Measurements from ENCODE around the gene ABLIM3.

ABLIM3 gene

DNA sequence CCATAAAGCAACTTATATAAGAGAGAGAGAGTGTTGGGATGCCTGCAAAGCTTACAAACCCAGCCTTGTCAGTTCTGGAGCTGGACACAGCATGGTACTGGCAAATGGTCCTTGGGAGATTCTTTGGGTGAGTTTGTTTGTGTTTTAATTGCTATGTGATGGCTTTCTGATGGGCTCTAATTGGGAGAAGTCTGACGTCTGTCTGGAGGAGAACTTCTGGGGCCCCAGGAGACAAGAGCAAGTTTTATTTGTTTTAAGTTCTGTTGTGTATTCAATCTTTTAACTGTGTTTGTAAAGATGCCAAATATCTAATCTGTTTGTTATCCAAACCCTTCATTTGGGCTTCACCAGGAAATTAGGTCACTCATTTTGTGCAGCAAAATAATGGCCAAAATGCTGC is 80.0 kb downstream of the ABLIM3 start:
- DNase-seq = no peak

- DNase-seq = no peak
Measured at GRCh38 chr5:149221731-149222342, 80.5 kb downstream of the ABLIM3 start.

- DNase-seq = no peak
Measured at GRCh38 chr5:149223081-149223848, 82.0 kb downstream of the ABLIM3 start.

GRCh38 chr5:149224282-149224681 is 83.0 kb downstream of the ABLIM3 start:
- no peak for DNase-seq

GRCh38 chr5:149227168-149227826 is 86.0 kb downstream of the ABLIM3 start:
- no peak for DNase-seq

DNA sequence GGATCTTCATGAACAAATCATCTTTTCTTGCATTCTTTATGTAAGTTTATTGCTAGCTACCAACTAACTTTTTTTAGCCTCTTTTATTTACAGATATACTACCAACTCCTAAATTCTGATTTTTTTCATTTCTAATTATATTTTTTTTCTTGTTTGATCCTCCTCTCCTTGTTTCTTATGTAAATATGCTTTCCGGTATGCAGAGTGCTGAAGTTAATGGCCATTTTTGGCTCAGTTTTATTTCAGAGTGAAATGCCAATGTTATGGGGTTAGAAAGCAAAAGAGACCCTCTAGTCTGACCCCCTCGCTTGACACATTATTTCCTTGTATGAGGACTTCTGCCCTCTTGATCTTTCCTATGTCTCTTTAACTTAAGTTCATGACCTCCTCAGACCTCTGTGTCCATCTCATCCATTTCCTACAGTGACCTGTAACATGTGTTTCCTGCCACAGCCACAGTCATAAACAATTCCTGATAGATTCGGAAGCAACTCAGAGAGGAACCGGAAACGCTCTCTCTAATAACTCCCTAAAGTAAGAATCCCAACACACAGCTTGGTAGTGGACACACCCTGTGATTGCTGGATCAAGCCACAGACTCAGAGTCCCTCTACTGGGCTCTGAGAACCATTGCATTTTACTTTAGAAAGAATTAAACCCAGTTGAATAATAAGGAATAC is 87.5 kb downstream of the ABLIM3 start:
- no peak for DNase-seq

DNA sequence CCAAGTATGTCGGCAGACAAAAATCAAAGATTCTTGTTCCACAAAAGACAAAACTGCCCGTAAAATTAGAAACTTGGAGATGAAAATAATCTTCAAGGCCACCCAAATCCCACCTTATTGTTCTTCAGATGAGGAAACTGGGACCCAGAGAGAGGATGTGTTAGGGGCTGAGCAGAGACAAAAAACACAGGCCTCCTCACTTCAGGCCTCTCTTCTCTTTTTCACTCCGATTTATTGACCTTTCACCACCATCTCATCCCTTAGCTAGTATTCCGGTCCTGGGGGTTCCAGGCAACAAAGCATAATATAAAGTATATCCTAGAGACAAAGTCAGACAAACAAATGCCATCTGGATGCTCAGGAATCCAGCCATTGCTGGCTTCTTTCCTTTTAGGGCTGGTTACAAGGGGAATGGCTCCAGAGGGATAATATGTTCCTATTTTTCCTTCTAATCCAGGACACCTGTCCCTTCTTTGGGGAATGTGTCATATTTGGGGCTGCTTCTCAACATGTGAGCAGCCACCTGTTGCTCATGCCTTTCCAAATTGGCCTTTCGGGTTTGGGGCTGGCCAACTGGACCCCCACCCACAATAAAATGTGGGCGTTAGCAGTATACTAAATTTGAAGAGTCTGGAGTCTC is 88.1 kb downstream of the ABLIM3 start:
- DNase-seq = no peak

GRCh38 chr5:149235841-149236240 is 94.5 kb downstream of the ABLIM3 start:
- no peak for DNase-seq

GRCh38 chr5:149237662-149238061 is 96.4 kb downstream of the ABLIM3 start:
- DNase-seq = no peak

DNA sequence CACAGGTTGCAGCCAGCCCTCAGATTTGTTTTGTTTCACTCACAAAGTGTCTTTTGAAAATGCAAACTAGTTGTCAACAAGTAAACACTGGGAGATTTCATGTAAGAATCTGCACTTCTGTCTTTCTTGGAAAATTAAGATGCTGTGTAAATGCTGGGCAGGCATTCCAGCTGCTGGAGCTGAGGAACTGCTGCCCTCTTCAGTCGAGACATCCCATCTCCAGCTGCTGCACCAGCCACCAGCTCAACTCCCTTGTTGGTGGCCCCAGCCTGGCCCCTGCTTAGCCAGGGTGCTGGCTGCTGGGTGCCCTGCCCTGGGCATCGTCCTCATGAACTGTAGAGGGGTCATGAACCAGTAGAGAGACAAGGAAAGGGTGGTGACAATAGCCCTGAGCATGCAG is 97.2 kb downstream of the ABLIM3 start:
- DNase-seq = no peak

- no peak for DNase-seq
Measured at GRCh38 chr5:149239917-149240316, 98.6 kb downstream of the ABLIM3 start.

DNA sequence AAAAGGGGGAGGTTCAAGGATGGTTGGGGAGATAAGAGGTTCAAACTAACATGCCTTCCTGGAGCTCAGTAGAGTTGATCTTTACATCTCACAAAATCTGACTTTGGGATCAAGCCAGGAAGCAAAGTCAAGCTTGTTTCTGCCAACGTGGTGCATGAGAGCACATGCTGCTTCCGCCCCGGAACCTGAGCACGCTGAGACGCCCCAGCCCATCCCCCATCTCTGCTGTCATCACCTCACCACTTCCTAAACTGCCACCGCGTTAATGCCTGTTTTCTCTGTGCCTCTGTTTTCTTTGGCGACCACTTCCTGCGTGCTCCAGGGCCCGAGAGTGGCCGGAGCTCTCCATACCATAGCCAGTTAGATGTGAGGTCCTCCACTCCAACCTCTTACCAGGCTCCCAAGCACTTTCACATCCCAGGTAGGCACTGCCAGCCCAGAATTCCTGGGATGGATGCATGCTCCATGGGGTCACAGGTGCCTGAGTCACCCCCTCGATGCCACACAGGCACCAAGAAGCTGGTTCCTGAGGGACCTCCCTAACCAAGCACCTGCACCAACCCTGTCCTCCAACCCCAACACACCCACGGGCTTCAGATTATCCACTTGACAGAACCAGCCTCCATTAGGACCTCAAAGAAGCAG is 99.2 kb downstream of the ABLIM3 start:
- DNase-seq = peak; percentile 23 to 82 (median 50)

GRCh38 chr5:149242339-149242738 is 101.0 kb downstream of the ABLIM3 start:
- DNase-seq = no peak

- DNase-seq = no peak
Measured at GRCh38 chr5:149246906-149247305, 105.6 kb downstream of the ABLIM3 start.

- no peak for DNase-seq
Measured at GRCh38 chr5:149247726-149248125, 106.4 kb downstream of the ABLIM3 start.

DNA sequence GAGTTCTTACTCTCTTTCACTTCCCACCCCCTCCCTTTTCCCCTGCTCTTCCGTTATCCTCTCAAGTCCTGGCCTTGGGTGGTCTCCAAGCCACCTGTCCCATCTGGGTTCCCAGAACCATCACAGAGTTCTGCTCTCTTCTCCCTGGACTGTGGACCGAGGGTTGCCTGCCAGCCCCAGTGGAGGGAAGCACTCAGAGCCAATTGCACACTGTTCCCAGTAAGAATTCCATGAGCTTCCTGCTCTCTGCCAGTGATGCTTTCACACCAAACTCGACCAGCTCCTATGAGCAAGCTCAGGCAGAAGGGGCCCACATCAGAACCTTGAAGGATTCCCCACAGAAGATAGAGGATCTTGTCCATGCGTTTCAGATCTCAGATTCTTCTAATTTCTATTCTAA is 110.3 kb downstream of the ABLIM3 start:
- DNase-seq = no peak

GRCh38 chr5:149254506-149254905 is 113.2 kb downstream of the ABLIM3 start:
- no peak for DNase-seq

- no peak for DNase-seq
Measured at GRCh38 chr5:149256451-149256850, 115.2 kb downstream of the ABLIM3 start.

DNA sequence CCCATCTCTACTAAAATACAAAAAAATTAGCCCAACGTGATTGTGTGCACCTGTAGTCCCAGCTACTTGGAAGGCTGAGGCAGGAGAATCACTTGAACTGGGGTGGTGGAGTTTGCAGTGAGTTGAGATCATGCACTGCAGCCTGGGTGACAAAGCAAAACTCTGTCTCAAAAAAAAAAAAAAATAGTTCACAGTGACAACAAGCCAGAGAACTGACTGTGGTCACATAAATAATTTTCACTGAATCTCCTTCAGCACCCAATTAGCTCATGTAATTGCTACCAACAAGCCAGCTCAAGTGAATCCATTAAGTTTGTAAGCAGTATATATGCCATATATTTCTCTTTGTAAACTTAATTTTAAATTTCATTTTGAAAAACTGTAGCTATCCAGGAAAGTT is 115.8 kb downstream of the ABLIM3 start:
- DNase-seq = no peak

DNA sequence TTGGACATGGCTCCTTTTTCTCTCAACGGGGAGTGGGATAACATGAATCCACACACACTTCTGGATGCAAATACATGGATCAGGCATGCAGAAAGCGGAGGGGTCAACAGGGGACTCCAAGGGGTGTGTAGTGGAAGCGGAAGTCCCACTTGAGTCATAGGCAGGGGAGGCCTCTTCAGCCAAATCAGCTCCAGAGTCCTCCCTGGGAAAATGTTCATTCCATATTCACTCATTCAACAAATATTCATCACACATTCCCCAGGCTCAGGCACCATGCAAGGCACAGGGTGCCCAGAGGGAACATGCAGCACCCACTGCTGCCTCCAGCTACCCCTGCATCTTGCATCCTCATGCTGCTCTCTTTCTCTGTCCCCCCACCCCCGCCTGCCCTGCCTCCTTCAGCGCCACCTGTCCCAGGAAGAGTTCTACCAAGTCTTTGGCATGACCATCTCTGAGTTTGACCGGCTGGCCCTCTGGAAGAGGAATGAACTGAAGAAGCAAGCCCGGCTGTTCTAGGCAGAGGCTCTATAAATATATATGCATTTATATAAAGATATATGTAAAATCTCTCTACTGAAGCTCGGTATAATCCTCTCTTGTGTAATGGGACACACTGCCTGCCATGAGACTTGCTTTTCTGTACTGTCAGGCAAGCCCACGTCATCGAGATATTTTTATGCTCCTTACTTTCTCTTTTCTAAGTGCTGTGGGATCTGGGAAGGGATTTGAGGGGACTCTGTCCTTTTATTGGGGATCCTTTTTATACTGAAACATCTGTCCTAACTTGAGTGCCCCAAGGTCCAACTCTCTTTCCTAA is 116.8 kb downstream of the ABLIM3 start:
- DNase-seq = no peak

- DNase-seq = no peak
Measured at GRCh38 chr5:149260761-149261160, 119.5 kb downstream of the ABLIM3 start.

GRCh38 chr5:149261246-149261645 is 120.0 kb downstream of the ABLIM3 start:
- no peak for DNase-seq

Measured in activated naive CD4-positive, alpha-beta T cell (primary cell).